CD4-positive, alpha-beta T cell treated with Interleukin-6 at 100 ng/mL for 8 hours (primary cell): ENCODE data around the gene POLR3E.
"Not testable (repeated sequence)": the region's sequence is repeated elsewhere in the genome, so short reads cannot be mapped to it uniquely, and the experiment has no call there.

Source experiments
- DNase-seq: peaks from one replicate; pipeline ENCODE4 v3.0.0-alpha.2; 2020; ENCODE audit warnings: mixed read lengths, low spot score

POLR3E gene

GRCh38 chr16:22292320-22292719 is 4.9 kb upstream of the POLR3E start:
- no peak for DNase-seq

DNA sequence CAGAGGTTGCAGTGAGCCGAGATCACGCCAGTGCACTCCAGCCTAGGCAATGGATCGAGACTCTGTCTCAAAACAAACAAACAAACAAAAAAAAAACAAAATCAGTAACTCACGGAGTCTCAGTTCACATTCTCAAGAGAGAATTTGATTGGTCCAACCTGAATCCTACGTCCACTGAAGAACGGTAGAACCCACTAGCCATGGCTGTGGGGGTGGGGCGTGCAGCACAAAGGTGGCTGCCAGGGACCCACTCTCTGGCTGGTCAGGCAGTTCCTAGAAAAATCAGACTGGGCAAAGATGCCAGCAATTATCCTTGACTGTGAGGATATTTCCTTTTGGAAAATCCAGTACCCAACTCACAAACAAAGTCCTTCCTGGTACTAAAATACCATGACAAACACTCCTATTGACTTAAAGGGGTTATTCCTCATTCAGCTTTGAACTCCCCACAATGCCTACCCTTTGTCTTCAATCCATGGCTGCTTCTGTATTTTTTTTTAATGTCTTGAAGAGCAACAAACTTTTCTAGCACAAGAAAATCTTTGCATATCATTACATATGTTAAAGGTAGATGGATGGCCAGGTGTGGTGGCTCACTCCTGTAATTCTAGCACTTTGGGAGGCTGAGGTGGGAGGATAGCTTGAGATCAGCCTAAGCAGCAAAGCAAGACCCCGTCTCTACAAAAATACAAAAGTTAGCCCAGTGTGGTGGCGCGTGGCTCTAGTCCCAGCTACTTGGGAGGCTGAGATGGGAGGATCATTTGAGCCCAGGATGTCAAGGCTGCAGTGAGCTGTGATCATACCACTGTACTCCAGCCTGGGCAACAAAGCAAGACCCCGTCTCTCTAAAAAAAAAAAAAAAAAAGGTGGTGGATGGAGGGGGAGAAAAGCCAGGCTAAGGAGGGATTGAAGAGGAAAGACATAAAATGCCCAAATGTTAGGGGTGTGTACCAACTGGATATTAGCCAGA is 3.8 kb upstream of the POLR3E start:
- DNase-seq, result no peak

DNA sequence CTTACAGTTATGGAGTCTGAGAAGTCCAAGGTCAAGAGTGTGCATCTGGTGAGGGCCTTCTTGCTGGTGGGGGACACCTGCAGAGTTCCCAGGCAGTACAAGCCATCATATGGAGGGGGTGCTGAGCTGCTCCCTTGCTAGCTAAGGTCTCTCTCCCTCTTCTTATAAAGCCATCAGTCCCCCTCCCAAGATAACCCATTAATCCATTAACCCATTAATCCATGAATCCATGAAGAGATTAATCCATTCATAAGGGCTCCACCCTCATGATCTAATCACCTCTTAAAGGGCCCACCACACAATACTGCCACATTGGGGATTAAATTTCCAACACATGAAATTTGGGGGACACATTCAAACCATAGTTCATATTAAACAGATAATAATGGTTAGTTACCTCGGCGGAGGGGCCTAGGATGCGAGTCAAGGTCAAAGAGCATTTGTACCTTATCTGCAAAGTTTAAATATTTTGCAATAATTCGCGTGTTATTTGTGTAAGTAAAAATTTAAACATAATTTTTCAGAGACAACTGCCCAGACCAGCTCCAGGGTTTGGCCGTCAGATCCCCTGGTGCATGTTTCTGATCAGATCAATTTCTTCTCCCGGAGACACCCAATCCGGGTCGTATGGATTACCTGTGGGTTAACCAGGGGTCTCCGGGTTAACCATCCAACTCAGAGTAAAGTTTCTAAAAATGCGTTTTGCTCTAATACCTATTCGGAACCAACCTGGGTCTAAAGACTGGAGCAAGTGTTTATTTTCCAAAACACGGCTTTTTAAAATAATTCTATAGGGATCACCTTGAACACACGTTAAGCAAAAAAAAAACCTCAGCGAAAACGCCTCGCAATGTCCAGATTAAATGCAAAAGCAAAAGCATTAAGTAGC is 740 bp upstream of the POLR3E start:
- DNase-seq, result no peak

GRCh38 chr16:22297871-22298733 is 893 bp downstream of the POLR3E start:
- DNase-seq, result peak; percentile 79

DNA sequence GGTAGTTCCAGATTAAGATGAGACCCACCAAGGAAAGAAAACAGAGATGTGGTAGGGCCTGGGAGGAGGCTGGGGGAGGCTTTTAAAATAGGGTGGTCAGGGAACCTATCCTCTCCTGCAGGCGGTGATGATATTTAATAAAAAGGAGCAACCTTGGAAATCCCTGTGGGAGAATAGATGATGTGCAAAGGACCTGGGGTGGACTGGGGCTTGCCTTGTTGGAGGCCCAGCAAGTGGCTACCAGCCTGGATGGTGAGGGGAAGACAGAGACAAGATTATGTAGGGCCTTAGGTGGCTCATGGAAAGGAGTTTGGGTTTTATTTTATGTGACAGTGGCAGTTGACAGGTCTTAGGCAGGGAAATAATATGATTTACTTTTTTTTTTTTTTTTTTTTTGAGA is 1.8 kb downstream of the POLR3E start:
- DNase-seq, result no peak

- peak; percentile 39 for DNase-seq
Measured at GRCh38 chr16:22300427-22301071, 3.3 kb downstream of the POLR3E start.

- DNase-seq, result not testable (repeated sequence)
Measured at GRCh38 chr16:22301423-22301822, 4.2 kb downstream of the POLR3E start.

DNA sequence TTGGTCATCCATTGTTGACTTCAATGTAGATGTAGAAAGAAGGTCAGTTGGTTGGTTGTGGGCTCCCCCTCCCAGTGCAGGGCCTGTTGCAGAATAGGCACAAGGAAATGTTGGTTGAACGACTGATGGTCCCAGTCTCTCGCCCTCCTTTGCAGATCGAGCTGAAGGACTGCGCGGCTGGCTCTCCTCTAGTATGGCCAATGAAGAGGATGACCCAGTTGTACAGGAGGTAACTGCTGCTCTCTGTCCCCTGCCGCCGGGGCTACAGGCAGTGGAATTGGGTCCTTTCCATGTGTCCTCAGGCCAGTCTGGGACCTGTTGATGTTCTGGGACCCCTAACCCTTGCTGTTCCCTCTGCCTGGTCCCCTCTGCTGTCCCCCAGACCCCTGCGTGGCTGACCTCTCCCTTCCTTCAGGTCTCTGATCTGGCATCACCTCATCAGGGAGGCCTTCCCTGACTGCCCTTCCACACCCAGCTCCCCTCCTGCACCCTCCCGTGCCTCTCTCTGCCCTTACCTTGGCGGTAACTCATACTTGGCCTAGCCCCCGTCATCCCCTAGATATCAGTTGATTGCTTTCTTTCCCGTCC is 5.7 kb downstream of the POLR3E start:
- DNase-seq, result no peak

DNA sequence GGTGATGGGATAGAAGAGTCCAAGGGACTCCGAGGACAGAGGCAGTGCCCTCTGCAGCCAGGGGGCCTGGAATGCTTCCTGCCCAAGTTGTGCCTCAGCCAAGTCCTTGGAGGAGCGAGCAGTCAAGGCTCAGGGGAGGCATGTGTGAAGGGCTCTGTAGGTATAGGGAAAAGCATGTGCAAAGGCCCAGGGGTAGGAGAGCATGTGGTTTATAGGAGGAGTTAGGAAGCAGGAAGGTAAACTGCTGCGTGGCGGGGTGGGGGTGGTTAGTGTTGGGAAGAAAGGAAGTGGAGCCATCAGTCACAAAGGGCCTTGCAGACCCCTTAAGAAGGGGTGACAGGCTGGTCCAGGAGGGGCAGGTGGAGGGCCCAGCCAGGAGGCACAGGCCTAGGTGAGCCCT is 7.2 kb downstream of the POLR3E start:
- no peak for DNase-seq

DNA sequence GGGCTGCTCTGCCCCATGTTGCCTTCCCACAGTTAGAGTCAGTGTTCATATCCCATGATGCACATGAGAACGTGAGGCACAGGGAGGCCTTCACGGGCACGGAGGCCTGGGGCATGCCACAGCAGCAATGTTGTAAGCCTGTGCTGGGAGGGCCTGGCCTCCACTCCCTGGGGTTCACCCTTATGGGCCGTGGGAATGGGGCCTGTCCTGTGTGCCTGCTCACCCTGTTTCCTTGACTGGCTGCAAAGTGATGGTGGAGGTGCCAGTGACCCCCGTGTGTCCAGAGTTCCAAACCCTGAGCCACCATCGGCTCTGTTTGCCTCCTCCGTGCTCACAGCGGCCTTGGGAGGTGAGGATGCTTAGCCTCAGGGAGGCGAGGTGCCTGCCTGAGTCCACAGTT is 9.6 kb downstream of the POLR3E start:
- no peak for DNase-seq

DNA sequence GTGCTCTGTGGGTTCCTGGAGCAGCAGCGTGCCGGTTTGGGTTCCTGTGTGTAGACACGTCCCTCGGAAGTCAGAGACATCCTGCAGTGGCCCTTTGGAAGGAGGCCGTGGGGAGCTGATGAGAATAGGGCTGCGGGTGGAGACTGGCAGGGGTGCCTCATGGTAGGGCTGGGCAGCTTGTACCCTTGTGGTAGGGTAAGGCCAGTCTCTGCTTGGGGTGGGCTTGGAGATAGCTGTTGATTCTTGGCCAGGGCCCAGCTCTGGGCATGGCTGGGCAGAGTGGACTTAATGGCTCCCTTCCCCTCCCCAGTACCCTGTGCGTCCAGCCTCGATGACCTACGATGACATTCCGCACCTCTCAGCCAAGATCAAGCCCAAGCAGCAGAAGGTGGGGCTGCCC is 10.6 kb downstream of the POLR3E start:
- DNase-seq, result no peak

GRCh38 chr16:22308824-22309520 is 11.8 kb downstream of the POLR3E start:
- no peak for DNase-seq

DNA sequence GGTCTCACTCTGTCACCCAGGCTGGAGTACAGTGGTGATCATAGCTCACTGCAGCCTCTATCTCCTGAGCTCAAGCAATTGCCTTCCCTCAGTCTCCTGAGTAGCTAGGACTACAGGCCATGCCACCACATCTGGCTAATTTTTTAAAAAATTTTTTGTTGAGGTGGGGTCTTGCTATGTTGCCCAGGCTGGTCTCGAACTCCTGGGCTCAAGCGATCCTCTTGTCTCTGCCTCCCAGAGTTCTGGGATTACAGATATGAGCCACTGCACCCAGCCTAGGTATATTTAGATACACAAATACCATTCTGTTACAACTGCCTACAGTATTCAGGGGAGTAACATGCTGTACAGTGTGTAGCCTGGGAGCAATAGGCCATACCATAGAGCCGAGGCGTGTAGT is 14.3 kb downstream of the POLR3E start:
- no peak for DNase-seq

GRCh38 chr16:22312897-22313781 is 15.9 kb downstream of the POLR3E start:
- no peak for DNase-seq

DNA sequence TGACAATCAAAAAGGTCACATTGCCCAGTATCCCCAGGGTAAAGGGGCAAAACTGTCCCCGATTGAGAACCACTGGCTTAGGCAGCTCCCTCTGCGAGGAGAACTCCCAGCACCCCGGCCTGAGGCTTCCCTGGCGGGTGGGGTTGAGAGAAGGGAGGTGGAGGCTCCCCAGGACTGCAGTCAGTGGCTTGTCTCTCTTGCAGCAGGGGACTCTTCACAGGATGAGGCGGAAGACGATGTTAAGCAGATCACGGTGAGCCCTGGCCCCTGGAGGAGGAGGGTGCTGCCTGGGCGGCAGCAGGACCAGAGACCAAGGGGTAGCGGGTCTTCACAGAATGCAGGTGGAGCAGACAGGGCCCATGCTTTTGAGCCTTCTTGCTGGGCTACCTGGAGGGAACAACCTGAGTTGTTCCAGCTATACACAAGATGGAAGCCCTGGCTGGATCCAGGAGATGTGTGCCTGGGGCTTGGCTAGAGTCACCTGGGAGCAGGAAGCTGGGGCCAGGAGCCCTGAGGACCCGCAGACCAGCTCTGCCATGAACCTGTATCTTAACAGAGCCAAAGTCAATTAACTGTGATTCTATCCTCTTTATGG is 16.8 kb downstream of the POLR3E start:
- no peak for DNase-seq

GRCh38 chr16:22314661-22315626 is 17.7 kb downstream of the POLR3E start:
- DNase-seq, result no peak

DNA sequence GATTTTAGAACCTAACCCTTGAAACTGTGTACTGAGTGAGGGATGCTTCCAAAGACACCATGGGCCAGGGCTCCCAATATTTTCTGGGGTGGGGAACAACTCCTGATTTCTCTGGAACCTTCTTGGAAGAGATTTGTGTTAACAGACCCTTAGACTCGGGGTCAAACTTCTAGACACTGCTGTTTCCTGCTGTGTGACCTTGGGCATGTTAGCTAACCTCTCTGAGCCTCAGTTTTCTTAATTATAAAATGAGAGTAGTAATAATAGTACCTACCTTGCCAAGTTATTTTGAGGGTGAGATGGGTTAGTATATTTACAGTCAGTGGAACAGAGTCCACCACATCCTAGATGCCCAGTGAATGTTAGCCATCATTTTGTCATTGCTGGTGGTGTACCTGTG is 18.8 kb downstream of the POLR3E start:
- no peak for DNase-seq

- DNase-seq, result no peak
Measured at GRCh38 chr16:22316411-22316811, 19.2 kb downstream of the POLR3E start.
